BJ (cell line): ENCODE data around the gene ITGB4. TPM values are rescaled to one million over a fixed set of nuclear protein-coding genes. Genes with fewer than 3 reads are reported as not detected.

ENCODE experiments used
- CTCF ChIA-PET: fragments of 350-600 bp; formaldehyde crosslinking; extraction: SDS; loops from one replicate; lab custom pipeline; 2021; ENCODE audit warnings: antibody characterized with exemption, inconsistent platforms; lab: Yijun Ruan, JAX
- POLR2A ChIA-PET: fragments of 300-600 bp; sonication (Branson Sonifier 250); formaldehyde crosslinking; extraction: SDS; loops from one replicate; lab custom pipeline; 2021; ENCODE audit warnings: antibody characterized with exemption; lab: Charles Lee
- DNase-seq: peaks from one replicate; pipeline ENCODE4 v3.0.0-alpha.2; 2011; ENCODE audit warnings: low read depth
- H3K27me3 ChIP-seq: 2 replicates; pipeline ENCODE4 v1.6.0; 2011; ENCODE audit warnings: low read length; ENCODE audit not compliant: control insufficient read depth, insufficient read depth
- H3K36me3 ChIP-seq: 2 replicates; pipeline ENCODE4 v1.5.1; 2011; ENCODE audit warnings: low read length; ENCODE audit not compliant: control insufficient read depth, insufficient read depth
- H3K4me3 ChIP-seq: 2 replicates; pipeline ENCODE4 v1.5.1; 2011; ENCODE audit warnings: low read depth, mild to moderate bottlenecking, control low read depth, low read length
- CTCF ChIP-seq: IDR thresholded peaks from 2 replicates; pipeline ENCODE4 v1.5.1; 2011; ENCODE audit warnings: low read depth, mild to moderate bottlenecking, control low read depth, inconsistent platforms, low read length, moderate library complexity; ENCODE audit not compliant: insufficient read depth
- polyA plus RNA-seq: library from polyadenylated mRNA; depleted of rRNA; stranded (reverse); fragments of >200 nt; gene quantifications from 2 replicates; pipeline ENCODE4 v1.2.3, GENCODE V29; 2011

The ITGB4 gene
- polyA plus RNA-seq, 1 experiment, result 2.3 TPM

- TF ChIP-seq CTCF, result no peak
- H3K4me3 ChIP-seq, result no peak overlapping the region
- CTCF ChIA-PET, result interaction anchor here (0.6 to 0.8 kb wide), 3 partner anchors 17 to 160 kb away, joined by 3 to 4 read pairs (median 3); no protein-coding TSS in a partner anchor
- POLR2A ChIA-PET, result no interaction called here
- DNase-seq, result no peak
- H3K27me3 ChIP-seq, result peaks cover 18% of the 10 kb centered on the region
- no peaks in the 10 kb centered on the region for H3K36me3 ChIP-seq
Measured at GRCh38 chr17:75722076-75722475, 817 bp downstream of the ITGB4 start.

- TF ChIP-seq CTCF, result no peak
- DNase-seq, result no peak
- Histone ChIP-seq H3K4me3 (no peak overlapping the region), H3K36me3 (no peaks in the 10 kb centered on the region), H3K27me3 (peaks cover 18% of the 10 kb centered on the region)
- CTCF ChIA-PET, result interaction anchor here (0.8 kb wide), 1 partner anchor 31 kb away, joined by 4 read pairs; no protein-coding TSS in a partner anchor
- POLR2A ChIA-PET, result no interaction called here
Measured at GRCh38 chr17:75722542-75723095, 1.4 kb downstream of the ITGB4 start.

- no peak for TF ChIP-seq CTCF
- POLR2A ChIA-PET, result no interaction called here
- Histone ChIP-seq H3K36me3 (no peaks in the 10 kb centered on the region), H3K4me3 (no peak overlapping the region), H3K27me3 (peaks cover 18% of the 10 kb centered on the region)
- CTCF ChIA-PET, result no interaction called here
- no peak for DNase-seq
Measured at GRCh38 chr17:75723171-75723930, 2.1 kb downstream of the ITGB4 start.

DNA sequence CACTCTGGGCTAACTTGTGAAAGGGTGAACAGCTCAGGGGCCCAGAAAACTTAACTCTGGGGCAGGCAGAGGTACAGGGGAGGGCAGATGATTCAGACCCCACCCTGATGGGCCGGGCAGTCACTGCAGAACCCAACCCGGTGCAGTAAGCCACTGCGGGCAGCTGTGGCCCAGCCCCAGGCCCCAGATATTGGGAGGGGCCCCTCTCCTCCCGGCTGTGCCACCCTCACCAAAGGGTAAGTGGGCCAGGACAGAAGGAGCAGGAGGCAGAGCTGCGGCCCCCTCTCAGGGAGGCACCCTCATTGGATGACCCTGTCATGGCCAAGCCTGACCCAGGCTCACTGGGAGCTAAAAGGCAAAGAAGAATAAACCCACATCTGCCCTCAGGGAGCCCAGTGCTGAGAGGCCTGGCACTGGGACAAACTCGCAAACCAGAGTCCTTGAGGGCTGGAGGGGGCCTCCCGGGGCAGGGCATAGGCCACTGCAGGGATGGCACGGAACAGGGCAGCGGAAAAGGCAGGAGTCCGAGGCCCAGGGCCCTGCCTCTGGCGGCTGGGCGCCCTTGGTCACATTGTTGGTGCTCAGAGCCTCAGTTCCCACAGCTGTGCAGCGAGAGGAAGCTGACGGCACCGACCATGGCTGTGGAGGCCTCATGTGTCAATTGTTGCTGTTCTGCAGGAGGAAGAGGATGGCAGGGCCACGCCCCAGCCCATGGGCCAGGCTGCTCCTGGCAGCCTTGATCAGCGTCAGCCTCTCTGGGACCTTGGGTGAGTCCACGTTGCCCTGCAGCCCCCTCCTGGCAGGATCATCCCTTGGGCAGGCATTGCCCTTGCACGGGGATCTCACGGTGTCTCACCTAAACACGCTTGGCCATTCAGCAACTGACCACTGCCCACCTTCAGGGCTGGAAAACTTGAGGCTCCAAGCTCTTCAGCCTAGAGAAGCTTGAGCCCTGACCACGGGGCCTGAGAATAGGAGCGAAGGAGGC, 3.1 kb downstream of the ITGB4 start:
- POLR2A ChIA-PET, result no interaction called here
- Histone ChIP-seq H3K36me3 (no peaks in the 10 kb centered on the region), H3K27me3 (peaks cover 16% of the 10 kb centered on the region), H3K4me3 (no peak overlapping the region)
- TF ChIP-seq CTCF, result no peak
- DNase-seq, result no peak
- CTCF ChIA-PET, result interaction anchor here (0.8 to 1.3 kb wide), 2 partner anchors 26 to 92 kb away, joined by 3 to 6 read pairs; no protein-coding TSS in a partner anchor
